GM13977 (cell line): Measurements from ENCODE around the gene WDR48.

ENCODE experiments used
- DNase-seq: peaks from one replicate; pipeline ENCODE4 v3.0.0; 2012; ENCODE audit warnings: low spot score
- in situ Hi-C: fragments of 300-500 bp; cut with MboI; formaldehyde crosslinking; loops from one replicate; pipeline ENCODE4 v1.12.0; 2022; ENCODE audit warnings: low sequenced_read_pairs, low pct_unique_long_range_greater_than_20kb, mixed read lengths, inconsistent platforms; ENCODE audit not compliant: unreplicated experiment
- TF ChIP-seq, protein P1 (sequence below): IDR thresholded peaks from 2 replicates; pipeline ENCODE4 v1.5.1; 2012; ENCODE audit warnings: mild to moderate bottlenecking, control low read depth; ENCODE audit not compliant: insufficient read depth; ENCODE audit errors: extremely low read depth, missing control alignments

Gene WDR48

DNA sequence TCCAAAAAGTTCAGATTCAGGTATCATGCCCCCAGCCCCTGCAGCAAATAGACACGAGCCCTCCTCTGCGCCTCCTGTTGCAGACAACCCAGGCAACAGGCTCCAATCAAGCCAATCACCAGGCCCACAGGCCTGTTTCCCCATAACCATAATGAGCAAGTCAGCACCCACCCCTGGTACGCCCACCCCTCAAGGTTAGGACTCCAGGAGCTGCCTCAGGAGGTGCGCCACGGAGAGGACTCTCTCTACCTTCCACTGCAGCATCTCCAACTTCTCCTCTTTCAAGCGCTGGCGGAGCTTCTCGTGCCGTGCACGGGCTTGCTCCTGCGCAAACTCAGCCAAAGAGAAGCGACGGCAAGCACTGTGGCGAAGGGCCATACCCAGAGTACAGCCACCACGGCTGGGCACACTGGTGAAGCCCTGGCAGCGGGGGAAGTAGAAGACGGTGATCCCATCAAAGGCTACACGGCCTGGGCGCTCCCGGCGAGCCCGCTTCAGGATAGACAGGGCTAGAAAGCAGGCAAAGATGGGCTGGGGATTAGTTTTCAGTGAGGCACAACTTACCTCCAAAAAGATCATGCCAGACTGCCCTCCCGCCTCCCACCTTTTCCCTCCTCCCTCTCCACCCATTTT is 93.0 kb downstream of the WDR48 start:
- in situ Hi-C loops: no loop called here
- TF ChIP-seq, protein P1, sequence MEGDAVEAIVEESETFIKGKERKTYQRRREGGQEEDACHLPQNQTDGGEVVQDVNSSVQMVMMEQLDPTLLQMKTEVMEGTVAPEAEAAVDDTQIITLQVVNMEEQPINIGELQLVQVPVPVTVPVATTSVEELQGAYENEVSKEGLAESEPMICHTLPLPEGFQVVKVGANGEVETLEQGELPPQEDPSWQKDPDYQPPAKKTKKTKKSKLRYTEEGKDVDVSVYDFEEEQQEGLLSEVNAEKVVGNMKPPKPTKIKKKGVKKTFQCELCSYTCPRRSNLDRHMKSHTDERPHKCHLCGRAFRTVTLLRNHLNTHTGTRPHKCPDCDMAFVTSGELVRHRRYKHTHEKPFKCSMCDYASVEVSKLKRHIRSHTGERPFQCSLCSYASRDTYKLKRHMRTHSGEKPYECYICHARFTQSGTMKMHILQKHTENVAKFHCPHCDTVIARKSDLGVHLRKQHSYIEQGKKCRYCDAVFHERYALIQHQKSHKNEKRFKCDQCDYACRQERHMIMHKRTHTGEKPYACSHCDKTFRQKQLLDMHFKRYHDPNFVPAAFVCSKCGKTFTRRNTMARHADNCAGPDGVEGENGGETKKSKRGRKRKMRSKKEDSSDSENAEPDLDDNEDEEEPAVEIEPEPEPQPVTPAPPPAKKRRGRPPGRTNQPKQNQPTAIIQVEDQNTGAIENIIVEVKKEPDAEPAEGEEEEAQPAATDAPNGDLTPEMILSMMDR: no peak

GRCh38 chr3:39146083-39146501 is 94.3 kb downstream of the WDR48 start:
- TF ChIP-seq, protein P1: no peak
- in situ Hi-C loops: no loop called here
- DNase-seq: no peak

More for the DNA sequence above, 93.0 kb downstream of the WDR48 start:
- no peak for DNase-seq
